Astrocyte (in vitro differentiated cells and primary cell): ENCODE data around the gene MGAT3. TPM values are rescaled to one million over a fixed set of nuclear protein-coding genes. Genes with fewer than 3 reads are reported as not detected.

ENCODE experiments used
- DNase-seq: peaks from one replicate; pipeline ENCODE4 v3.0.0-alpha.2; 2010; ENCODE audit warnings: low read depth
- FAIRE-seq: peaks from 2 replicates; lab custom pipeline; 2011; peaks lifted over from hg19 to GRCh38; lab: Jason Lieb, UNC
- H2AFZ ChIP-seq: 2 replicates; pipeline ENCODE4 v1.6.0; 2012; ENCODE audit warnings: low read depth, low read length, inconsistent platforms
- H3K27ac ChIP-seq: 2 replicates; pipeline ENCODE4 v1.5.1; 2011; ENCODE audit warnings: low read depth, low read length, inconsistent platforms
- H3K27me3 ChIP-seq: 2 replicates; pipeline ENCODE4 v1.6.0; 2011; ENCODE audit warnings: low read length, inconsistent platforms; ENCODE audit not compliant: insufficient read depth
- H3K36me3 ChIP-seq: 2 replicates; pipeline ENCODE4 v1.5.1; 2011; ENCODE audit warnings: low read length, inconsistent platforms; ENCODE audit not compliant: insufficient read depth
- H3K4me1 ChIP-seq: 2 replicates; pipeline ENCODE4 v1.5.1; 2011; ENCODE audit warnings: low read length, inconsistent platforms; ENCODE audit not compliant: insufficient read depth
- H3K4me2 ChIP-seq: 2 replicates; pipeline ENCODE4 v1.6.0; 2012; ENCODE audit warnings: low read length, inconsistent platforms
- H3K4me3 ChIP-seq: 2 replicates; pipeline ENCODE4 v1.5.1; 2011; ENCODE audit warnings: low read depth, mild to moderate bottlenecking, low read length, inconsistent platforms; ENCODE audit not compliant: insufficient read depth
- H3K79me2 ChIP-seq: 2 replicates; pipeline ENCODE4 v1.6.0; 2012; ENCODE audit warnings: mild to moderate bottlenecking, low read length, inconsistent platforms; ENCODE audit not compliant: insufficient read depth
- H3K9ac ChIP-seq: 2 replicates; pipeline ENCODE4 v1.6.0; 2012; ENCODE audit warnings: mild to moderate bottlenecking, low read length, inconsistent platforms
- H3K9me3 ChIP-seq: 2 replicates; pipeline ENCODE4 v1.5.1; 2012; ENCODE audit warnings: low read depth, mild to moderate bottlenecking, low read length, inconsistent platforms; ENCODE audit not compliant: insufficient read depth
- H4K20me1 ChIP-seq: 2 replicates; pipeline ENCODE4 v1.6.0; 2012; ENCODE audit warnings: low read length, inconsistent platforms; ENCODE audit not compliant: insufficient read depth
- H3K27ac Mint-ChIP-seq: one replicate; pipeline ENCODE4 v1.8.0; 2021; ENCODE audit warnings: mild to moderate bottlenecking, mixed read lengths; ENCODE audit not compliant: unreplicated experiment
- H3K27me3 Mint-ChIP-seq: one replicate; pipeline ENCODE4 v1.8.0; 2021; ENCODE audit warnings: low read depth, mixed read lengths; ENCODE audit not compliant: unreplicated experiment
- H3K36me3 Mint-ChIP-seq: one replicate; pipeline ENCODE4 v1.8.0; 2021; ENCODE audit warnings: low read depth, mixed read lengths; ENCODE audit not compliant: unreplicated experiment
- H3K4me1 Mint-ChIP-seq: one replicate; pipeline ENCODE4 v1.8.0; 2021; ENCODE audit warnings: low read depth, mixed read lengths; ENCODE audit not compliant: unreplicated experiment
- H3K4me3 Mint-ChIP-seq: one replicate; pipeline ENCODE4 v1.8.0; 2021; ENCODE audit warnings: mild to moderate bottlenecking, moderate library complexity, mixed read lengths; ENCODE audit not compliant: unreplicated experiment
- H3K9me3 Mint-ChIP-seq: one replicate; pipeline ENCODE4 v1.8.0; 2021; ENCODE audit warnings: mild to moderate bottlenecking, mixed read lengths; ENCODE audit not compliant: unreplicated experiment
- EZH2 ChIP-seq: IDR thresholded peaks from 2 replicates; pipeline ENCODE4 v1.6.1; 2012; ENCODE audit warnings: mild to moderate bottlenecking, low read length, inconsistent platforms; ENCODE audit not compliant: insufficient read depth
- total RNA-seq: library from RNA; stranded (reverse); gene quantifications from 2 replicates; pipeline ENCODE4 v1.2.1, GENCODE V29; 2021
- TF ChIP-seq, protein P1 (sequence below): IDR thresholded peaks from 2 replicates; pipeline ENCODE4 v1.5.1; 2011; ENCODE audit warnings: low read depth, mild to moderate bottlenecking, inconsistent platforms, low read length, moderate library complexity; ENCODE audit not compliant: insufficient read depth

MGAT3 gene
- total RNA-seq, 1 donor from 2014 or later = 7.9 TPM

DNA sequence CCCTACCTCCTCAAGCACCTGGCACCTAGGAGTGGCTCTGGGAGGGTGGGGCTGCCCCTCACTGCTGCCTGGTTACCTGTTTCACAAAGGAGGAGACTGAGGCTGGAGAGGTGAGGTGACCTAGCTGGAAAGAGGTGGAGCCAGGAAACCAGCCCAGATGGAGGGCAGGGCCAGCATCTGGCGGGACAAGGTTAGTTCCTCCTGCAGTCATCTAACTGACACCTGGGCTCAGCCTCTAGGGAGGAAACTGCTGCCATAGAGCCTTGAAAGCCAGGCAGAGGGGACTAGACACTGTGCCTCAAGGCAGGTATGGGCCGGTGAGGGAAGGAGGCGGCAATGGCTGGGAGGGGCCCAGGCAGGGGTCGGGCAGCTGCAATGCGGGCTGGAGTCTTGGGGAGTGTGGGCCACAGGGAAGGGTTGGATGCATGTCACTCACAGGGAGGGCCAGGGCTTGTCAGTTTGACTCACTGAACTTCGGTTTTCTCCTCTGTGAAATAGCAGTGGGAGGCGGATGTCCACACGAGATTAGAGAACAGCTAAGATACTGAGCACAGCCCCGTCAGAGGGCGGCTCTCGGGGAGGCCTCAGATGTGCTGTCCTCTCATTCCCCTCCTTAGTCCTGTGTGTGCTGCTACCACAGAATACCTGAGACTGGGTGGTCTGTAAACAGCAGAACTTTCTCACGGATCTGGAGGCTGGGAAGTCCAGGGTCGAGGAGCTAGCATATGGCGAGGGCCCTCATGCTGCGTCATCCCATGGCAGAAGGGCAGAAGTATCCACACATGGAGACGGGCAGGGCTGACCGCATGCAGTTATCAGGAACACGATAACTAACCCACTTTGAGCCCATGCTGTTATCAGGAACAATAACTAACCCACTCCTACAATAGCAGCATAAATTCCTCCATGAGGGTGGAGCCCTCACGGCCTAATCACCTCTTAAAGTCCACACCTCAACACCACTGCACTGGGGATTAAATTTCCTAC is 16.1 kb downstream of the MGAT3 start:
- H3K27ac Mint-ChIP-seq = peak overlapping the region; percentile 72
- no peak for DNase-seq
- H4K20me1 ChIP-seq = no peaks in the 10 kb centered on the region
- no peak for FAIRE-seq
- no peaks in the 10 kb centered on the region for H3K79me2 ChIP-seq
- H3K4me1 Mint-ChIP-seq = peaks cover 44% of the 10 kb centered on the region
- no peak overlapping the region for H2AFZ ChIP-seq
- H3K4me3 Mint-ChIP-seq = peak overlapping the region; percentile 64
- H3K36me3 ChIP-seq = no peaks in the 10 kb centered on the region
- H3K4me3 ChIP-seq = no peak overlapping the region
- peaks cover 2% of the 10 kb centered on the region for H3K27me3 ChIP-seq
- H3K4me2 ChIP-seq = peak overlapping the region; percentile 64
- peaks cover 20% of the 10 kb centered on the region for H3K4me1 ChIP-seq
- peaks cover 5% of the 10 kb centered on the region for H3K27me3 Mint-ChIP-seq
- no peaks in the 10 kb centered on the region for H3K9me3 Mint-ChIP-seq
- no peaks in the 10 kb centered on the region for H3K36me3 Mint-ChIP-seq
- H3K9ac ChIP-seq = no peak overlapping the region
- no peaks in the 10 kb centered on the region for H3K9me3 ChIP-seq
- TF ChIP-seq EZH2 = no peak
- TF ChIP-seq, protein P1, sequence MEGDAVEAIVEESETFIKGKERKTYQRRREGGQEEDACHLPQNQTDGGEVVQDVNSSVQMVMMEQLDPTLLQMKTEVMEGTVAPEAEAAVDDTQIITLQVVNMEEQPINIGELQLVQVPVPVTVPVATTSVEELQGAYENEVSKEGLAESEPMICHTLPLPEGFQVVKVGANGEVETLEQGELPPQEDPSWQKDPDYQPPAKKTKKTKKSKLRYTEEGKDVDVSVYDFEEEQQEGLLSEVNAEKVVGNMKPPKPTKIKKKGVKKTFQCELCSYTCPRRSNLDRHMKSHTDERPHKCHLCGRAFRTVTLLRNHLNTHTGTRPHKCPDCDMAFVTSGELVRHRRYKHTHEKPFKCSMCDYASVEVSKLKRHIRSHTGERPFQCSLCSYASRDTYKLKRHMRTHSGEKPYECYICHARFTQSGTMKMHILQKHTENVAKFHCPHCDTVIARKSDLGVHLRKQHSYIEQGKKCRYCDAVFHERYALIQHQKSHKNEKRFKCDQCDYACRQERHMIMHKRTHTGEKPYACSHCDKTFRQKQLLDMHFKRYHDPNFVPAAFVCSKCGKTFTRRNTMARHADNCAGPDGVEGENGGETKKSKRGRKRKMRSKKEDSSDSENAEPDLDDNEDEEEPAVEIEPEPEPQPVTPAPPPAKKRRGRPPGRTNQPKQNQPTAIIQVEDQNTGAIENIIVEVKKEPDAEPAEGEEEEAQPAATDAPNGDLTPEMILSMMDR = no peak
- H3K27ac ChIP-seq = no peak overlapping the region

DNA sequence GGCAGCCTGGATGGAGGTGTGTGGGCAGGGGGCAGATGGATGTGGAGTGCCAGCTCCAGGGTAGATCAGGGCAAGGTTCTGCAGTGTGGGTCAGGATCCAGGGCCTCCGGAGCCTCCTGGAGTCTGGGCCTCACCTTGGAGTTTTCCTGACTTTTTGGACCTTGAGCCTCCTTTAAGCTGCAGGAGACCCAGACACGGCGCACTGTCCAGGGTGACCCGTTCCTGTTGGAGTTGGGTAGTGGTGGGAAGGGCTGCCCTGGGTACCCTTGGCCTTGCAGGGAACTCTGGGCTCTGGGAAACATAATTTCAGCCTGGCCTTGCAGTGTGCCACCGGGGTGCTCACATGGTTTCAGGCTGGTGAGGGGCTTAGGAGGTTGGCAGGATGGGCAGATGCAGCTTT is 17.0 kb downstream of the MGAT3 start:
- Mint-ChIP-seq H3K4me1 (peaks cover 44% of the 10 kb centered on the region), H3K27me3 (no peaks in the 10 kb centered on the region), H3K36me3 (no peaks in the 10 kb centered on the region), H3K9me3 (no peaks in the 10 kb centered on the region), H3K27ac (no peak overlapping the region), H3K4me3 (no peak overlapping the region)
- H3K4me1 ChIP-seq = peaks cover 20% of the 10 kb centered on the region
- no peak overlapping the region for H3K9ac ChIP-seq
- H3K27me3 ChIP-seq = peaks cover 2% of the 10 kb centered on the region
- no peaks in the 10 kb centered on the region for H3K79me2 ChIP-seq
- no peaks in the 10 kb centered on the region for H4K20me1 ChIP-seq
- H3K36me3 ChIP-seq = no peaks in the 10 kb centered on the region
- no peak for TF ChIP-seq EZH2
- TF ChIP-seq, protein P1 = no peak
- H2AFZ ChIP-seq = no peak overlapping the region
- FAIRE-seq (no peak), DNase-seq (no peak)
- H3K27ac ChIP-seq = no peak overlapping the region
- H3K9me3 ChIP-seq = no peaks in the 10 kb centered on the region
- H3K4me3 ChIP-seq = no peak overlapping the region
- H3K4me2 ChIP-seq = no peak overlapping the region
